HG02678 (cell line): Measurements from ENCODE around the gene MINAR2.
A peak's percentile ranks its signal among the peaks of the same experiment; 100 is the strongest.

Source experiments
- ATAC-seq: cut with Tn5 transposase; IDR thresholded peaks from one replicate; pipeline ENCODE4 v1.9.1; 2021; ENCODE audit warnings: mild to moderate bottlenecking, moderate library complexity; ENCODE audit not compliant: unreplicated experiment

The MINAR2 gene

DNA sequence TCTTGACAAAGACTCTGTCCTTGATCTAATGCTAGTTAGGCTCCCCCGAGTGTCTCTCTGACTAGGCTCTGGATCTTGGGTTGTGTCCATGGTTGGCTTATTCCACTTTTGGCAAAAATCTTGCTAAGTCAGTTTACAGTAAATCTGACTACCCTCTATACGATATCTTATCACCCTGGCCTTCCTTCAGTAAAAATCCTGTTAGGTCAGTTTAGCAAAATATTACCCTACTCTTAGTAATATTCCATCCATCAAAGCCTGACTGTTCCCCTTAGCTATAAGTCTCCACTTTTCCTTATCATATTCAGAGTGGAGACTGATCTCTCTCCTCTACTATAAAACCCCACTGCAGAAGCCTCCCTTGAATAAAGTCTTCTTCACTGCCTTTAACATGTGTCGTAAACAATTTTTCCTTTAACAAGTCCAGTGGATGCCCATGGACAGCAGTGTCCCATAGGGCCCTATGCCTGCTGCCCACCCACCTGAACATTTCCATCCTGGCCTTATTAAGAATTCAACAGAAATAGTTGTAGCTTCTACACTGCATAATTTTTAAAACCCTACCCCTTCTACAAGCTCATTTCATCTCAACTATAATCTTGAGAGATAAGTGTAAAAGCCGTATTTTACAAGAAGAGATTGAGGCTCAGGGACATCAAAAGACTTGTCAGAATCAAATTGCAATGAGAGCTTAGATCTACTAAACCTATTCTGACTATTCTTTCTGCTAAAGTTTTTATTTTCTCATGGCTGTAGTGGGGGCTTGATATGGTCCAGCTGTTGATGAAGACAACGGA lies 22.3 kb downstream of the MINAR2 start:
- ATAC-seq: no peak

DNA sequence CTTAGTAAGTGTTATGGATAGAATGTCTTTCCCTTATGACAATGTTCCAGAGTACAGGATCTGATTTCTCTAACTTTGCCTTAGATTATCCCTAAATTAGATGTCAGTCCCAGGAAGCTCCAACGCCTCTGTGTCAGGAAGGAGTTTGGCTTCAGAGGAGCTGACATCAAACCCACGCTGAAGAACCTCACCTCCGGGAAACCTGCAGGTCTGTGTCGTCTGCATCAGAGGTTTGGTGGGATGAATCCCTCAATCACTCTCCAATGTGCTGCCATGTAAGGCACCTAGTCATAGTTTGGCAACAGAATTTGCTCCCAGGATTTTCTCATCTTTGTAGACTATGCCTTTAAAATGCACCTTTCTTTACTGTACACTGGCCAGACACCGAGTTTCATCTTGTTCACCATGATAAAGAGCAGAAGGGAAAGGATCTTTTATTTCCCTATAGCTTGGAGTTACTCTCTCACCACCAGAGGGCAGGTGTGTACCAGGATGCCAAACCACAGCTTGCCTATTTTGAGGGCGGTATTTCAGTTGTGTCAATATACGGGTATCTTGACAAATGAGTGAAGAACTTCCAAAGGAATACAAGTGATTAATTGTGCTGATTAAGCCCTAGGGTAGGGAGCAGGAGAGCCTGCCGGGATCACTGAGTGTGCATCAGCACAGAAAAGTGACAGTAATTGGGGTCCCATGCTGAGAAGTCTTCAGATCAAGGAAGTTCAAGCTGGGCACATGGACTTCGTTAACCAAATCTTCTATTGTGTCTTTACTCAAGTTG lies 23.4 kb downstream of the MINAR2 start:
- ATAC-seq: peak; percentile 59

- ATAC-seq: no peak
Measured at GRCh38 chr5:129773376-129773775, 25.5 kb downstream of the MINAR2 start.

- ATAC-seq: no peak
Measured at GRCh38 chr5:129781594-129781993, 33.7 kb downstream of the MINAR2 start.

- no peak for ATAC-seq
Measured at GRCh38 chr5:129803403-129803802, 55.5 kb downstream of the MINAR2 start.

DNA sequence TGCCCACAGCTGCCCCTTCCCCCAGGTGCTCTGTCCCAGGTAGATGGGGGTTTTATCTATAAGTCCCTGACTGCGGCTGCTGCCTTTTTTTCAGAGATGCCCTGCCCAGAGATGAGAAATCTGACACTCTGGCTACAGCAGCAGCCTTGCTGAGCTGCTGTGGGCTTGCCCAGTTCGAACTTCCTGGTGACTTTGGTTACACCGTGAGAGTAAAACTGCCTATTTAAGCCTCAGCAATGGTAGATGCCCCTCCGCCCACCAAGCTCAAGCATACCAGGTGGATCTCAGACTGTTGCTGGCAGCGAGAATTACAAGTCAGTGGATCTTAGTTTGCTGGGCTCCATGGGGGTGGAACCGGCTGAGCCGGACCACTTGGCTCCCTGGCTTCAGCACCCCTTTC lies 56.8 kb downstream of the MINAR2 start:
- ATAC-seq: no peak

- no peak for ATAC-seq
Measured at GRCh38 chr5:129807162-129807814, 59.4 kb downstream of the MINAR2 start.
